ENCODE results near the gene SNX25. TPM values are rescaled to one million over a fixed set of nuclear protein-coding genes. Genes with fewer than 3 reads are reported as not detected.

The SNX25 gene
- total and polyA plus RNA-seq, 10 of the 15 experiments (the other 5 are each of a cell fraction or from before 2014, with no cell fraction given), result 11.2 to 117 (median 62.8) TPM

- TF ChIP-seq MEF2A (IDR thresholded peaks at IDR 0.05; ENCODE audit: insufficient read depth, low read depth, low read length) (0 out of 2 replicates have a peak, but pooled peaks have one; percentile 29), CHD1 (IDR thresholded peaks at IDR 0.05; ENCODE audit: low read depth, low read length) (no peak), MYB (IDR thresholded peaks at IDR 0.05; ENCODE audit: borderline replicate concordance, low read depth, low read length) (0 out of 2 replicates have a peak, but pooled peaks have one; percentile 25), TBL1XR1 (IDR thresholded peaks at IDR 0.05; ENCODE audit: low read depth, low read length) (0 out of 2 replicates have a peak, but pooled peaks have one; percentile 15), CBFB (IDR thresholded peaks at IDR 0.05; ENCODE audit: low read depth) (no peak), MTA2 (IDR thresholded peaks at IDR 0.05; ENCODE audit: low read depth) (peak; percentile 87), NFIC (IDR thresholded peaks at IDR 0.05; ENCODE audit: low read depth, low read length) (peak; percentile 83), BCL11A (IDR thresholded peaks at IDR 0.05; ENCODE audit: low read depth, low read length) (peak; percentile 67), EGR1 (IDR thresholded peaks at IDR 0.05; ENCODE audit: borderline replicate concordance in 1 of 2, low read depth in 2 of 2, low read length in 2 of 2) (no peak), ZZZ3 (IDR thresholded peaks at IDR 0.05; ENCODE audit: control insufficient read depth, insufficient read length, low read depth) (no peak), SRF (IDR thresholded peaks at IDR 0.05; ENCODE audit: low read depth in 2 of 2, low read length in 2 of 2) (no peak), ZNF217 (IDR thresholded peaks at IDR 0.05) (no peak), STAT1 (conservative IDR thresholded peaks at IDR 0.05) (no peak), GABPA (IDR thresholded peaks at IDR 0.05; ENCODE audit: low read depth) (0 out of 2 replicates have a peak, but pooled peaks have one; percentile 5), HSF1 (IDR thresholded peaks at IDR 0.05; ENCODE audit: low read depth, low read length) (no peak), CHD4 (IDR thresholded peaks at IDR 0.05) (no peak), RAD51 (IDR thresholded peaks at IDR 0.05) (no peak; the same call in 1 of the 2 replicates), DPF2 (IDR thresholded peaks at IDR 0.05) (peak; percentile 59; the same call in 1 of the 2 replicates), RBBP5 (conservative IDR thresholded peaks at IDR 0.05) (no peak), BACH1 (IDR thresholded peaks at IDR 0.05; ENCODE audit: borderline replicate concordance) (no peak), TARDBP (IDR thresholded peaks at IDR 0.05; ENCODE audit: borderline replicate concordance) (no peak)
Measured at GRCh38 chr4:185332575-185333464, 123.4 kb downstream of the SNX25 start (continued).
